CD8-positive, alpha-beta memory T cell (primary cell): ENCODE results near the gene TAOK2. TPM values are rescaled to one million over a fixed set of nuclear protein-coding genes. Genes with fewer than 3 reads are reported as not detected.

ENCODE experiments used
- CTCF ChIA-PET: fragments of 350-600 bp; sonication (Branson Sonifier 250); formaldehyde crosslinking; loops from one replicate; lab custom pipeline; 2021; ENCODE audit warnings: antibody characterized with exemption; lab: Charles Lee
- POLR2A ChIA-PET: fragments of 350-600 bp; sonication (Branson Sonifier 250); formaldehyde crosslinking; loops from one replicate; lab custom pipeline; 2021; ENCODE audit warnings: antibody characterized with exemption; lab: Charles Lee
- DNase-seq, 5 donors: peaks; one replicate each; pipeline versions ENCODE4 v3.0.0 to v3.0.0-alpha.2; 2020 to 2022; ENCODE audit warnings: mixed read lengths in 1 of 5
- H3K27ac ChIP-seq: one replicate; pipeline ENCODE4 v1.7.0; 2013; ENCODE audit warnings: low read depth, mild to moderate bottlenecking, low read length, moderate library complexity
- H3K27me3 ChIP-seq: 2 replicates; pipeline ENCODE4 v1.7.0; 2013; ENCODE audit warnings: low read length, mild to moderate bottlenecking; ENCODE audit not compliant: insufficient read depth, poor library complexity, severe bottlenecking
- H3K36me3 ChIP-seq: 2 replicates; pipeline ENCODE4 v1.7.0; 2013; ENCODE audit warnings: mild to moderate bottlenecking, low read length, moderate library complexity; ENCODE audit not compliant: insufficient read depth
- H3K4me1 ChIP-seq: 2 replicates; pipeline ENCODE4 v1.7.0; 2013; ENCODE audit warnings: mild to moderate bottlenecking, low read length, moderate library complexity; ENCODE audit not compliant: insufficient read depth
- H3K4me3 ChIP-seq: 2 replicates; pipeline ENCODE4 v1.7.0; 2013; ENCODE audit warnings: mild to moderate bottlenecking, low read length
- H3K9me3 ChIP-seq: 2 replicates; pipeline ENCODE4 v1.7.0; 2013; ENCODE audit warnings: mild to moderate bottlenecking, low read length
- H3K27ac Mint-ChIP-seq, 8 donors: one replicate each; pipeline ENCODE4 v1.8.0; 2020 to 2021; ENCODE audit warnings: mixed read lengths in 8 of 8, mild to moderate bottlenecking in 6 of 8, inconsistent platforms in 3 of 8, moderate library complexity in 3 of 8
- H3K27me3 Mint-ChIP-seq, 2 donors: one replicate each; pipeline ENCODE4 v1.8.0; 2020 to 2021; ENCODE audit warnings: mixed read lengths in 2 of 2, mild to moderate bottlenecking in 1 of 2, moderate library complexity in 1 of 2
- H3K36me3 Mint-ChIP-seq, 3 donors: one replicate each; pipeline ENCODE4 v1.8.0; 2020 to 2021; ENCODE audit warnings: mixed read lengths in 3 of 3, inconsistent platforms in 1 of 3, mild to moderate bottlenecking in 1 of 3
- H3K4me1 Mint-ChIP-seq, 3 donors: one replicate each; pipeline ENCODE4 v1.8.0; 2020 to 2021; ENCODE audit warnings: mixed read lengths in 3 of 3, inconsistent platforms in 1 of 3, mild to moderate bottlenecking in 1 of 3
- H3K4me3 Mint-ChIP-seq, 7 donors: one replicate each; pipeline ENCODE4 v1.8.0; 2020 to 2021; ENCODE audit warnings: mixed read lengths in 7 of 7, mild to moderate bottlenecking in 6 of 7, moderate library complexity in 4 of 7, inconsistent platforms in 2 of 7
- H3K9me3 Mint-ChIP-seq, 5 donors: one replicate each; pipeline ENCODE4 v1.8.0; 2020 to 2022; ENCODE audit warnings: mixed read lengths in 5 of 5, mild to moderate bottlenecking in 3 of 5, moderate library complexity in 2 of 5, inconsistent platforms in 1 of 5
- polyA plus RNA-seq: library from polyadenylated mRNA; unstranded; fragments of 300-500 nt; fragmentation: Illumina TruSeq; gene quantifications from one replicate; pipeline ENCODE4 v1.2.3, GENCODE V29; 2021
- total RNA-seq, 2 experiments: library from RNA; stranded (reverse); gene quantifications; one replicate each; pipeline ENCODE4 v1.2.3, GENCODE V29; 2021

TAOK2 gene
- total and polyA plus RNA-seq, 3 experiments from 2014 or later, result 7.1 to 44.3 (median 41.8) TPM

GRCh38 chr16:29986231-29986630 is 12.6 kb downstream of the TAOK2 start:
- Mint-ChIP-seq H3K4me1 (no peaks in the 10 kb centered on the region), H3K4me3 (no peak overlapping the region)
- POLR2A ChIA-PET, result interaction anchor here (1.3 to 1.5 kb wide), 2 partner anchors 9 to 23 kb away, joined by 3 to 4 read pairs; partner anchors contain the start of gene HIRIP3

DNA sequence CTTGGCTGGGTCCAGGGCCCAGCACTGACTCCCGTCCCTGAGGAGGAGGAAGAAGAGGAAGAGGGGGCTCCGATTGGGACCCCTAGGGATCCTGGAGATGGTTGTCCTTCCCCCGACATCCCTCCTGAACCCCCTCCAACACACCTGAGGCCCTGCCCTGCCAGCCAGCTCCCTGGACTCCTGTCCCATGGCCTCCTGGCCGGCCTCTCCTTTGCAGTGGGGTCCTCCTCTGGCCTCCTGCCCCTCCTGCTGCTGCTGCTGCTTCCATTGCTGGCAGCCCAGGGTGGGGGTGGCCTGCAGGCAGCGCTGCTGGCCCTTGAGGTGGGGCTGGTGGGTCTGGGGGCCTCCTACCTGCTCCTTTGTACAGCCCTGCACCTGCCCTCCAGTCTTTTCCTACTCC is 13.3 kb downstream of the TAOK2 start:
- no peaks in the 10 kb centered on the region for H3K27me3 Mint-ChIP-seq
- H3K9me3 Mint-ChIP-seq, result no peaks in the 10 kb centered on the region
- DNase-seq, result peak in 1 of 5 donors; percentile 36
- no peak overlapping the region for H3K4me3 Mint-ChIP-seq
- ChIA-PET POLR2A (interaction anchor here (1.5 kb wide), 1 partner anchor 8 kb away, joined by 3 read pairs; the partner anchor contains the start of gene HIRIP3), CTCF (no interaction called here)
- Histone ChIP-seq H3K9me3 (no peaks in the 10 kb centered on the region), H3K36me3 (peaks cover 46% of the 10 kb centered on the region), H3K4me1 (no peaks in the 10 kb centered on the region), H3K27me3 (no peaks in the 10 kb centered on the region), H3K4me3 (no peak overlapping the region), H3K27ac (no peak overlapping the region)
- H3K4me1 Mint-ChIP-seq, result no peaks in the 10 kb centered on the region
- H3K36me3 Mint-ChIP-seq, result peaks cover 6 to 84% (median 17%) of the 10 kb centered on the region in 3 donors
- peak overlapping the region in 1 of 8 donors; percentile 95 for H3K27ac Mint-ChIP-seq

More at GRCh38 chr16:29986231-29986630, 12.6 kb downstream of the TAOK2 start:
- H3K27me3 Mint-ChIP-seq, result no peaks in the 10 kb centered on the region
- no peak for DNase-seq
- CTCF ChIA-PET, result no interaction called here
- no peak overlapping the region for H3K4me3 ChIP-seq
- H3K9me3 Mint-ChIP-seq, result no peaks in the 10 kb centered on the region
- H3K27ac Mint-ChIP-seq, result peak overlapping the region in 2 of 8 donors; percentile 17 to 95
- H3K36me3 ChIP-seq, result peaks cover 53% of the 10 kb centered on the region
- H3K27me3 ChIP-seq, result no peaks in the 10 kb centered on the region
- H3K9me3 ChIP-seq, result no peaks in the 10 kb centered on the region
- H3K36me3 Mint-ChIP-seq, result peaks cover 6 to 85% (median 19%) of the 10 kb centered on the region in 3 donors
- H3K27ac ChIP-seq, result no peak overlapping the region
- no peaks in the 10 kb centered on the region for H3K4me1 ChIP-seq

- H3K4me1 Mint-ChIP-seq, result no peaks in the 10 kb centered on the region
Observed at GRCh38 chr16:29987371-29988085, 13.9 kb downstream of the TAOK2 start.

DNA sequence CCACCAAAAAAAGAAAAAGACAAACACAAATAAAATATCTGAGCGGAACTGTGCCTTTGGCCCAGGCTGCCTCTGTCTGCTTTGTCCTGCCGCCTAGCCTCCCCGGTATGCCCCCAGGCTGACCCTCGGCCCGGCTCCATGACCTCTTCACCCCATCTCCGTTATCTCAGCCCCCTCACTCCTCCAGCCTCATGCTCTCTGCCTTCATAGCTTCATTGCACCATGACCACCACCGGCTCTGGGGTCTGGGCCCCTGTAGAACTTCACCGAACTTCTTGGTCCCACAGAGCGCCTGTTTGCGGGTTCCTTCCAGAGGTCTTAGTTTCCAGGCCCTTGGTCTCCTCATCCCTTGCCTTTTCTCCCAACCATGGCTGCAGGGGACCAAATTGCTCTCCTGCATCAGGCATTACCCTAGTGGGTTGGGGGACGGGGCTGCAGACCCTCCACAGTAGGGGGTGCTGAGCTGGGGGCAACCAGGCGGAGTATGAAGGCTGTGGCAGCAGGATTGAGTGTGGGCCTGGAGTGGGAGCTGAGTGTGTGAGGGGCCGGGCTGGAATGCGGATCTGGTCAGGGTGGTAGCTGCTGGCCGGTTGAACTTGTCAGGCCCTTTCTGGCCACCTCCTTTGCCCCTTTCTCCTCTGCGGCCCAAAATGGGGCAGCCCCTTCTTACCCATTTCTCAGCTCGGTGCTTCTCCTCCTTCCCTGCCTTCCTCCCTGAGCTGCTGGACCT is 14.8 kb downstream of the TAOK2 start:
- H3K36me3 ChIP-seq, result peaks cover 31% of the 10 kb centered on the region
- Mint-ChIP-seq H3K4me1 (no peaks in the 10 kb centered on the region), H3K27ac (peak overlapping the region in 2 of 8 donors; percentile 24 to 75), H3K4me3 (no peak overlapping the region), H3K9me3 (no peaks in the 10 kb centered on the region), H3K27me3 (no peaks in the 10 kb centered on the region), H3K36me3 (peaks cover 6 to 82% (median 15%) of the 10 kb centered on the region in 3 donors)
- POLR2A ChIA-PET, result no interaction called here
- CTCF ChIA-PET, result interaction anchor here (1.2 kb wide), 1 partner anchor 15 kb away, joined by 3 read pairs; no protein-coding TSS in a partner anchor
- DNase-seq, result peak in 1 of 5 donors; percentile 43
- no peak overlapping the region for H3K27ac ChIP-seq
- no peaks in the 10 kb centered on the region for H3K9me3 ChIP-seq
- no peak overlapping the region for H3K4me3 ChIP-seq
- H3K4me1 ChIP-seq, result no peaks in the 10 kb centered on the region
- H3K27me3 ChIP-seq, result no peaks in the 10 kb centered on the region

More at GRCh38 chr16:29987371-29988085, 13.9 kb downstream of the TAOK2 start:
- no peak overlapping the region for H3K27ac Mint-ChIP-seq
- Histone ChIP-seq H3K27me3 (no peaks in the 10 kb centered on the region), H3K9me3 (no peaks in the 10 kb centered on the region), H3K27ac (no peak overlapping the region), H3K36me3 (peaks cover 41% of the 10 kb centered on the region), H3K4me3 (no peak overlapping the region), H3K4me1 (no peaks in the 10 kb centered on the region)
- peak in 1 of 5 donors; percentile 37 for DNase-seq
- no peak overlapping the region for H3K4me3 Mint-ChIP-seq
- H3K36me3 Mint-ChIP-seq, result peaks cover 6 to 84% (median 18%) of the 10 kb centered on the region in 3 donors
- H3K27me3 Mint-ChIP-seq, result no peaks in the 10 kb centered on the region
- ChIA-PET CTCF (no interaction called here), POLR2A (no interaction called here)
- H3K9me3 Mint-ChIP-seq, result no peaks in the 10 kb centered on the region

- POLR2A ChIA-PET, result no interaction called here
Observed at GRCh38 chr16:29989111-29989858, 15.6 kb downstream of the TAOK2 start.

DNA sequence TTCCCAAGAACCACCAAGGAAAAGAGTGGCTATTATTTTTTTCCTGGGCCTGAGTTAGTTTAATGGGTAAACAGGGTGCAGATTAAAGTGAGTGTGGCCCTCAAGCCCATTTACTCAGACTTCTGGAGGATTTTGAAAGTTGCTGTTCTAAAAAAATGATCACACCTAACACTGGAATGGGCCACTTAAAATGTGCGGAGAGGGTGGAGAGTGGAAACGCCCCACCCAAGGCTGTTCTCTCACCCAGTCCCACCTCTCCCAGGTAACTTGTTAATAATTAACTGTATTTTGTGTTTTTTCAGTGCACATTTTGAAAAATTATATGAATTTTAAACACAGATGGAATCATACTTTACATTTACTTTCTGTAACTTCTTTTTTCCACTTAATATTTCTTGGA is 16.4 kb downstream of the TAOK2 start:
- H3K4me3 Mint-ChIP-seq, result no peak overlapping the region
- H3K4me1 Mint-ChIP-seq, result peaks cover 9 to 12% (median 11%) of the 10 kb centered on the region in 3 donors
- Histone ChIP-seq H3K27me3 (no peaks in the 10 kb centered on the region), H3K4me1 (peaks cover 10% of the 10 kb centered on the region), H3K9me3 (no peaks in the 10 kb centered on the region), H3K27ac (no peak overlapping the region), H3K36me3 (peaks cover 17% of the 10 kb centered on the region), H3K4me3 (no peak overlapping the region)
- H3K27ac Mint-ChIP-seq, result peak overlapping the region in 1 of 8 donors; percentile 33
- H3K27me3 Mint-ChIP-seq, result no peaks in the 10 kb centered on the region
- CTCF ChIA-PET, result no interaction called here
- no peak for DNase-seq
- peaks cover 6 to 74% (median 14%) of the 10 kb centered on the region in 3 donors for H3K36me3 Mint-ChIP-seq
- POLR2A ChIA-PET, result no interaction called here
- no peaks in the 10 kb centered on the region for H3K9me3 Mint-ChIP-seq

More at GRCh38 chr16:29989111-29989858, 15.6 kb downstream of the TAOK2 start:
- Mint-ChIP-seq H3K36me3 (peaks cover 6 to 79% (median 15%) of the 10 kb centered on the region in 3 donors), H3K4me1 (peaks cover 2 to 5% (median 4%) of the 10 kb centered on the region in 3 donors), H3K9me3 (no peaks in the 10 kb centered on the region), H3K4me3 (no peak overlapping the region), H3K27ac (peak overlapping the region in 3 of 8 donors; percentile 24 to 94 (median 75)), H3K27me3 (no peaks in the 10 kb centered on the region)
- CTCF ChIA-PET, result interaction anchor here (1.2 kb wide), 1 partner anchor 16 kb away, joined by 3 read pairs; no protein-coding TSS in a partner anchor
- peaks cover 2% of the 10 kb centered on the region for H3K4me1 ChIP-seq
- no peak overlapping the region for H3K4me3 ChIP-seq
- H3K27me3 ChIP-seq, result no peaks in the 10 kb centered on the region
- H3K27ac ChIP-seq, result no peak overlapping the region
- no peaks in the 10 kb centered on the region for H3K9me3 ChIP-seq
- DNase-seq, result peak in 1 of 5 donors; percentile 8
- H3K36me3 ChIP-seq, result peaks cover 23% of the 10 kb centered on the region

DNA sequence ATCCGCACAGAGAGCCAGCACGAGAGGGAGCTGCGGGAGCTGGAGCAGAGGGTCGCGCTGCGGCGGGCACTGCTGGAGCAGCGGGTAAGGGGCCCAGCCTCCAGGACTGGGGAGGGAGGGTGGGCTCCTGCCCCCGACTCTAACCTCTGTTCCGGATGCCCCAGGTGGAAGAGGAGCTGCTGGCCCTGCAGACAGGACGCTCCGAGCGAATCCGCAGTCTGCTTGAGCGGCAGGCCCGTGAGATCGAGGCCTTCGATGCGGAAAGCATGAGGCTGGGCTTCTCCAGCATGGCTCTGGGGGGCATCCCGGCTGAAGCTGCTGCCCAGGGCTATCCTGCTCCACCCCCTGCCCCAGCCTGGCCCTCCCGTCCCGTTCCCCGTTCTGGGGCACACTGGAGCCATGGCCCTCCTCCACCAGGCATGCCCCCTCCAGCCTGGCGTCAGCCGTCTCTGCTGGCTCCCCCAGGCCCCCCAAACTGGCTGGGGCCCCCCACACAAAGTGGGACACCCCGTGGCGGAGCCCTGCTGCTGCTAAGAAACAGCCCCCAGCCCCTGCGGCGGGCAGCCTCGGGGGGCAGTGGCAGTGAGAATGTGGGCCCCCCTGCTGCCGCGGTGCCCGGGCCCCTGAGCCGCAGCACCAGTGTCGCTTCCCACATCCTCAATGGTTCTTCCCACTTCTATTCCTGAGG is 17.4 kb downstream of the TAOK2 start:
- peaks cover 12 to 22% (median 13%) of the 10 kb centered on the region in 3 donors for H3K4me1 Mint-ChIP-seq
- POLR2A ChIA-PET, result no interaction called here
- Histone ChIP-seq H3K27me3 (no peaks in the 10 kb centered on the region), H3K9me3 (no peaks in the 10 kb centered on the region), H3K4me3 (no peak overlapping the region), H3K27ac (no peak overlapping the region), H3K4me1 (peaks cover 11% of the 10 kb centered on the region), H3K36me3 (peaks cover 7% of the 10 kb centered on the region)
- no peak for DNase-seq
- no peak overlapping the region for H3K4me3 Mint-ChIP-seq
- no peaks in the 10 kb centered on the region for H3K27me3 Mint-ChIP-seq
- no peaks in the 10 kb centered on the region for H3K9me3 Mint-ChIP-seq
- H3K36me3 Mint-ChIP-seq, result peaks cover 6 to 74% (median 14%) of the 10 kb centered on the region in 3 donors
- peak overlapping the region in 1 of 8 donors; percentile 33 for H3K27ac Mint-ChIP-seq
- CTCF ChIA-PET, result no interaction called here
